K562 (cell line): ENCODE results near the gene ZSCAN12. TPM values are rescaled to one million over a fixed set of nuclear protein-coding genes. Genes with fewer than 3 reads are reported as not detected.
"Not testable (repeated sequence)": the region's sequence is repeated elsewhere in the genome, so short reads cannot be mapped to it uniquely, and the experiment has no call there.

Experiments used
- ATAC-seq: fragments of 200-7000 bp; cut with Tn5 transposase; 3 replicates; pipeline ENCODE4 v1.9.1; 2020; ENCODE audit warnings: moderate library complexity
- BruUV-seq: library from RNA; stranded (reverse); fragments of 400-500 nt; replicated peaks from 2 replicates; lab custom pipeline; 2021; lab: Mats Ljungman, UMichigan
- CTCF ChIA-PET: fragments of 300-600 bp; formaldehyde crosslinking; extraction: SDS; loops from one replicate; lab custom pipeline; 2021; ENCODE audit warnings: low intra/inter-chr PET ratio; lab: Yijun Ruan, JAX
- POLR2A ChIA-PET: fragments of 300-600, 350-650 bp; sonication (Branson Sonifier 250); formaldehyde crosslinking; extraction: SDS; loops from one replicate; lab custom pipeline; 2021; ENCODE audit warnings: antibody characterized with exemption, inconsistent platforms; lab: Yijun Ruan, JAX
- DNase-seq, 4 experiments: peaks; one replicate each; pipeline versions ENCODE4 v3.0.0 to v3.0.0-alpha.2; 2011 to 2018; ENCODE audit warnings: low spot score in 3 of 4, mixed read lengths in 3 of 4; ENCODE audit errors: extremely low read depth in 1 of 4
- FAIRE-seq: peaks from 2 replicates; lab custom pipeline; 2011; peaks lifted over from hg19 to GRCh38; lab: Jason Lieb, UNC
- H2AFZ ChIP-seq: 2 replicates; pipeline ENCODE4 v1.6.0; 2011; ENCODE audit warnings: low read depth, low read length, control low read depth, inconsistent platforms
- H3K27ac ChIP-seq: fragments of 200-600 bp; 3 replicates; pipeline ENCODE4 v1.8.0; 2011; ENCODE audit warnings: low read depth, mild to moderate bottlenecking, control low read depth, inconsistent platforms, low read length, moderate library complexity, mixed read lengths; ENCODE audit errors: extremely low read depth
- H3K27me3 ChIP-seq, 2 experiments: fragments of 300-600 bp in 1 of 2; 2 replicates in 1 of 2; 3 replicates in 1 of 2; pipeline versions ENCODE4 v1.6.0 to v1.8.0; 2011; ENCODE audit warnings: inconsistent platforms in 2 of 2, low read length in 2 of 2, mild to moderate bottlenecking in 1 of 2, mixed read lengths in 1 of 2, moderate library complexity in 1 of 2; ENCODE audit not compliant: control insufficient read depth in 2 of 2, insufficient read depth in 2 of 2
- H3K36me3 ChIP-seq: fragments of 300-600 bp; 3 replicates; pipeline ENCODE4 v1.8.0; 2011; ENCODE audit warnings: mild to moderate bottlenecking, low read length, inconsistent platforms; ENCODE audit not compliant: control insufficient read depth, insufficient read depth
- H3K4me1 ChIP-seq, 2 experiments: fragments of 200-600 bp in 1 of 2; replicated peaks in 1 of 2; 2 replicates in 1 of 2; 3 replicates in 1 of 2; pipeline versions ENCODE4 v1.5.1 to v1.8.0; 2011; ENCODE audit warnings: inconsistent platforms in 2 of 2, low read length in 2 of 2, mild to moderate bottlenecking in 1 of 2, mixed read lengths in 1 of 2, moderate library complexity in 1 of 2; ENCODE audit not compliant: control insufficient read depth in 2 of 2, insufficient read depth in 2 of 2
- H3K4me2 ChIP-seq: 2 replicates; pipeline ENCODE4 v1.6.1; 2011; ENCODE audit warnings: low read length, control low read depth, inconsistent platforms, mixed read lengths; ENCODE audit not compliant: insufficient read depth
- H3K4me3 ChIP-seq: fragments of 200-600 bp; sonication (generic), shearing (Covaris generic); 2 replicates; pipeline ENCODE4 v1.5.1; 2016; ENCODE audit warnings: control low read depth, inconsistent platforms
- H3K79me2 ChIP-seq: fragments of 200-600 bp; 3 replicates; pipeline ENCODE4 v1.8.0; 2011; ENCODE audit warnings: low read length, inconsistent platforms; ENCODE audit not compliant: control insufficient read depth, insufficient read depth
- H3K9ac ChIP-seq, 2 experiments: 2 replicates each; pipeline versions ENCODE4 v1.6.0 to v1.6.1; 2011; ENCODE audit warnings: low read depth in 2 of 2, low read length in 2 of 2, control low read depth in 1 of 2, inconsistent platforms in 1 of 2, mild to moderate bottlenecking in 1 of 2, mixed read lengths in 1 of 2; ENCODE audit not compliant: insufficient read depth in 1 of 2
- H3K9me1 ChIP-seq: one replicate; pipeline ENCODE4 v1.6.0; 2011; ENCODE audit warnings: inconsistent platforms, mild to moderate bottlenecking, low read length, moderate library complexity; ENCODE audit not compliant: control insufficient read depth, insufficient read depth
- H3K9me3 ChIP-seq: replicated peaks from 2 replicates; pipeline ENCODE4 v1.5.1; 2011; ENCODE audit warnings: low read depth, low read length, inconsistent platforms; ENCODE audit not compliant: control insufficient read depth, insufficient read depth
- H4K20me1 ChIP-seq: replicated peaks from 2 replicates; pipeline ENCODE4 v1.6.1; 2011; ENCODE audit warnings: low read length, inconsistent platforms, mixed read lengths; ENCODE audit not compliant: control insufficient read depth, insufficient read depth
- ASH1L ChIP-seq: fragments of 450-650 bp; IDR thresholded peaks from 2 replicates; pipeline ENCODE4 v1.6.1; 2018; ENCODE audit warnings: borderline replicate concordance, mild to moderate bottlenecking, low read depth; ENCODE audit not compliant: partially characterized antibody
- C11orf30 ChIP-seq: fragments of 450-650 bp; IDR thresholded peaks from 2 replicates; pipeline ENCODE4 v1.6.1; 2016; ENCODE audit warnings: low read depth, mild to moderate bottlenecking
- CBX3 ChIP-seq, 2 experiments: IDR thresholded peaks; 1 replicate in 1 of 2; 2 replicates in 1 of 2; pipeline ENCODE4 v1.6.1; 2012; ENCODE audit warnings: inconsistent platforms in 2 of 2, low read length in 2 of 2, borderline replicate concordance in 1 of 2, control low read depth in 1 of 2
- CC2D1A ChIP-seq: fragments of 450-650 bp; IDR thresholded peaks from 2 replicates; pipeline ENCODE4 v1.6.1; 2017; ENCODE audit warnings: mild to moderate bottlenecking
- CHAMP1 ChIP-seq: fragments of 450-650 bp; IDR thresholded peaks from 2 replicates; pipeline ENCODE4 v1.6.1; 2016; ENCODE audit warnings: mild to moderate bottlenecking
- FOS ChIP-seq: IDR thresholded peaks from 3 replicates; pipeline ENCODE4 v1.6.1; 2011; ENCODE audit not compliant: insufficient read length; ENCODE audit errors: extremely low read depth
- MAFG ChIP-seq: fragments of 450-650 bp; conservative IDR thresholded peaks from 2 replicates; pipeline ENCODE4 v1.6.1; 2016; ENCODE audit warnings: missing genetic modification characterization, missing compliant biosample characterization
- MBD2 ChIP-seq: sonication (generic); IDR thresholded peaks from 2 replicates; pipeline ENCODE4 v1.6.1; 2016; ENCODE audit warnings: low read depth, borderline replicate concordance
- NFYB ChIP-seq: IDR thresholded peaks from 2 replicates; pipeline ENCODE4 v1.6.1; 2011; ENCODE audit warnings: mild to moderate bottlenecking, moderate library complexity; ENCODE audit not compliant: insufficient read length; ENCODE audit errors: extremely low read depth
- RBM25 ChIP-seq: fragments of 200-400 bp; formaldehyde crosslinking; IDR thresholded peaks from 2 replicates; pipeline ENCODE4 v1.6.1; 2018; ENCODE audit warnings: low read length, low read depth, moderate library complexity; ENCODE audit not compliant: severe bottlenecking
- ZNF316 ChIP-seq: fragments of 450-650 bp; IDR thresholded peaks from 2 replicates; pipeline ENCODE4 v1.6.1; 2016
- WGBS: fragments of 100-300 bp; shearing (Covaris generic); methylation state at CpG from one replicate; pipeline ENCODE4 v1.1.6; 2016; ENCODE audit warnings: low coverage, mixed read lengths; ENCODE audit not compliant: insufficient coverage; ENCODE audit errors: missing lambda C conversion rate; 5-methylcytosine and 5-hydroxymethylcytosine counted together
- in situ Hi-C: fragments of 300-500 bp; cut with MboI; formaldehyde crosslinking; loops from 4 replicates; pipeline ENCODE4 v1.15.0; 2018; ENCODE audit warnings: inconsistent platforms, mixed read lengths
- intact Hi-C: fragments of 100-400 bp; cut with micrococcal nuclease; formaldehyde crosslinking; loops from 2 replicates; pipeline ENCODE4 v1.14.2; 2022
- polyA plus RNA-seq, 8 experiments: library from polyadenylated mRNA; depleted of rRNA in 4 of 8; stranded (reverse) in 5 of 8; unstranded in 3 of 8; fragments of >200 nt; fragmentation: Nextera tagmentation in 2 of 8; fragmentation: Illumina TruSeq in 1 of 8; extraction: Ambion mirVana in 2 of 8; extraction: Trizol in 1 of 8; gene quantifications; 2 replicates each; pipeline versions ENCODE4 v1.2.1 to v1.2.3, GENCODE V29; 2011 to 2014; ENCODE audit warnings: inconsistent platforms in 1 of 8, missing spikeins in 1 of 8
- total RNA-seq, 7 experiments: library from RNA; depleted of rRNA in 6 of 7; stranded (reverse); fragments of >200 nt in 6 of 7; fragmentation: Illumina TruSeq in 2 of 7; extraction: Trizol in 2 of 7; gene quantifications; 2 replicates each; pipeline versions ENCODE4 v1.2.1 to v1.2.3, GENCODE V29; 2011 to 2021; ENCODE audit warnings: low replicate concordance in 1 of 7

ZSCAN12 gene
- total and polyA plus RNA-seq, 9 of the 15 experiments (the other 6 are each of a cell fraction or from before 2014, with no cell fraction given), result 2.5 to 19.6 (median 12.5) TPM

DNA sequence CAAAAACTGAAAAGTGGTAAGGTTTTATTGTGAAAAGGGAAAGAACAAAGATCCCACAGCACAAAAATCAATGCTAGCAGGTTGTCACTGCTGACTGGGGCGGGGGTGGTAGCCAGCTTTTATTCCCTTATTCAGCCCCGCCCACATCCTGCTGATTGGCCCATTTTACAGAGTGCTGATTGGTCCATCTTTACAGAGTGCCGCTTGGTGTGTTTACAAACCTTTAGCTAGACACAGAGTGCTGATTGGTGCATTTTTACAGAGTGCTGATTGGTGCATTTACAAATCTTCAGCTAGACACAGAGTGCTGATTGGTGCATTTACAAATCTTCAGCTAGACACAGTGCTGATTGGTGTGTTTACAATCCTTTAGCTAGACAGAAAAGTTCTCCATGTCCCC lies 45.2 kb upstream of the ZSCAN12 start:
- CTCF ChIA-PET, result not testable (repeated sequence)
- 45% methylated on average over 3 of the region's 3 CpGs for WGBS

More for the DNA sequence above, 45.2 kb upstream of the ZSCAN12 start:
- ATAC-seq, H2AFZ ChIP-seq, H3K4me3 ChIP-seq, intact Hi-C loops, H3K4me1 ChIP-seq, H3K27ac ChIP-seq, H3K79me2 ChIP-seq, H3K9me1 ChIP-seq, H3K9ac ChIP-seq, H4K20me1 ChIP-seq, BruUV-seq, FAIRE-seq, H3K4me2 ChIP-seq, H3K27me3 ChIP-seq, POLR2A ChIA-PET, in situ Hi-C loops, H3K36me3 ChIP-seq, H3K9me3 ChIP-seq: not testable (repeated sequence)
- DNase-seq, result peak in 1 of 4 experiments; percentile 27
- peak; percentile 74 for TF ChIP-seq RBM25
- TF ChIP-seq FOS, result peak; percentile 5
- peak; percentile 92 for TF ChIP-seq NFYB
- peak; percentile 57; the same call in 1 of the 2 replicates for TF ChIP-seq MBD2
- 0 out of 3 replicates have a peak, but pooled peaks of 1 of the 2 experiments have one; percentile 16 for TF ChIP-seq CBX3 (IDR thresholded peaks at IDR 0.05; ENCODE audit: borderline replicate concordance in 1 of 2, low read length in 2 of 2)
- peak; percentile 82 for TF ChIP-seq ZNF316
- TF ChIP-seq CC2D1A, result peak; percentile 86
- TF ChIP-seq MAFG (tag), result peak; percentile 29; the same call in 1 of the 2 replicates
- TF ChIP-seq ASH1L, result peak; percentile 73
- TF ChIP-seq C11orf30, result peak; percentile 43; the same call in 1 of the 2 replicates
- TF ChIP-seq CHAMP1, result peak; percentile 91
